WTC11 (cell line): ENCODE results near the gene NPSR1.

ENCODE experiments used
- MYBL2 ChIP-seq: sonication (generic); formaldehyde crosslinking; IDR thresholded peaks from 2 replicates; pipeline ENCODE4 v1.8.1; 2023; ENCODE audit warnings: mild to moderate bottlenecking, moderate library complexity, missing genetic modification reagents
- OVOL2 ChIP-seq: fragments of 250-450 bp; sonication (Bioruptor Pico); IDR thresholded peaks from 2 replicates; pipeline ENCODE4 v1.9.0; 2021; ENCODE audit warnings: mild to moderate bottlenecking, borderline replicate concordance
- TF ChIP-seq, protein P1 (sequence below): fragments of 200-600 bp; IDR thresholded peaks from 2 replicates; pipeline ENCODE4 v1.8.0; 2022; ENCODE audit warnings: antibody characterized with exemption

DNA sequence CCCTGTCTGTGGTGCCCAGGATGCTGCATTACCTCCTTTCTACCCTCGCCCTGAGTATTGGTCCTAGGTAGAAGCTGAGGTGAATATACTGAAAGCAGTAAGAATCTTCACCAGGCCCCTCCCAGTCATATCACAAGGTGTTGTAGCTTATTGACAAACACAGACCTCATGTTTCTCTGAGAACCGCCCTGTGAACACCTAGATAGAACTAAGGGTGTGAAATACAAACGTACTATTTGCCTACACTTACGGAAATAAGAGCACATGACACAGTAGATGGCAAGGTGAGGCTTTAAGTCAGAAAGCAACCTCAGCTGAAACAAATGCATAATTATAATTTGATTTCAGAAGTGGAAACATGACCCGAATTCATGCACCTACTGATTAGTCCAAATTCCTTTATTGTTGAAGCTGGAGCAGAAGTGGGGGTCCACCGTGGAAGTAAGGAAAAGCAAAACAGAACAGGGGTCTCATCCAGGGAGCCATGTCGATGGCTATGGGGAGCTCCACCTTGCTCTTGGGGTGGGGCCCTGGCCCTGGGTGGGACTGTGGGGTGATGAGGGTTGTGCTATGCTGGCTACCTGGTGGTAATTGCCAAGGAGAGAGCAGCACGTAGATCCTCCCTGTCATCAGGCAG is at the start of gene NPSR1:
- TF ChIP-seq, protein P1, sequence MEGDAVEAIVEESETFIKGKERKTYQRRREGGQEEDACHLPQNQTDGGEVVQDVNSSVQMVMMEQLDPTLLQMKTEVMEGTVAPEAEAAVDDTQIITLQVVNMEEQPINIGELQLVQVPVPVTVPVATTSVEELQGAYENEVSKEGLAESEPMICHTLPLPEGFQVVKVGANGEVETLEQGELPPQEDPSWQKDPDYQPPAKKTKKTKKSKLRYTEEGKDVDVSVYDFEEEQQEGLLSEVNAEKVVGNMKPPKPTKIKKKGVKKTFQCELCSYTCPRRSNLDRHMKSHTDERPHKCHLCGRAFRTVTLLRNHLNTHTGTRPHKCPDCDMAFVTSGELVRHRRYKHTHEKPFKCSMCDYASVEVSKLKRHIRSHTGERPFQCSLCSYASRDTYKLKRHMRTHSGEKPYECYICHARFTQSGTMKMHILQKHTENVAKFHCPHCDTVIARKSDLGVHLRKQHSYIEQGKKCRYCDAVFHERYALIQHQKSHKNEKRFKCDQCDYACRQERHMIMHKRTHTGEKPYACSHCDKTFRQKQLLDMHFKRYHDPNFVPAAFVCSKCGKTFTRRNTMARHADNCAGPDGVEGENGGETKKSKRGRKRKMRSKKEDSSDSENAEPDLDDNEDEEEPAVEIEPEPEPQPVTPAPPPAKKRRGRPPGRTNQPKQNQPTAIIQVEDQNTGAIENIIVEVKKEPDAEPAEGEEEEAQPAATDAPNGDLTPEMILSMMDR, result no peak
- TF ChIP-seq OVOL2 (CRISPR knock-in tag) (no peak), MYBL2 (CRISPR knock-in tag) (no peak)
